ENCODE results near the gene COX6B2.
A peak's percentile ranks its signal among the peaks of the same experiment; 100 is the strongest.
"Not testable (repeated sequence)": the region's sequence is repeated elsewhere in the genome, so short reads cannot be mapped to it uniquely, and the experiment has no call there.

COX6B2 gene

DNA sequence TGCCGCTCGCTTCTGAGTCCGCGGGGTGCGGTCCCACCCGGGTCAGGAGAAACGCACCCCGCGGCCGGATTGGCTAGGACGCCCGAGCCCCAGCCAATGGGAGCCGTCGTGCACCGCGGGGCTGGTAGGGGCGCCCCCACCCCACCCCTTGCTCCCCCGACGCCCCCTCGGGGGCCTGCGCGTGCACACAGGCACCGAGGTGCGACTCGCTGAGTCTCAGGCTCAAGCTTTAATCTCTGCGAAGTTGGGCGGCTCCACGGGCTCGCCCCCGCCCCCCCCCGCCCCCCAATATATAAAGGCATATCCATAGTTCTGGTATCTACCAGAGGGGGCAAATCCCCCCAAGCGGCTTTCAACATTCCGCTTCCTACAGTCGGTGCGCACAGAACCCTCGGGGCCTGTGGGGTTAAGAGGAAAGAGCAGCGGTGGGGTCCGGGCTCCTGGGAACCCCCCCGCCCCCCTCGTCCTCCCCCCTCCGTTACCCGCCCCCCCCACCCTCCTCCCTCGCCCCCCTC, at the start of gene COX6B2:
Gene COX6B2, minus strand, starts transcription at position 22 of the 515 bp plus-strand sequence. CDS start 198 bp downstream, outside the sequence.
- H3K4me1 Mint-ChIP-seq = peaks cover 26% of the 10 kb centered on the region
- no peak within 1 kb of the TSS for H3K27ac Mint-ChIP-seq
- peaks cover 83% of the 10 kb centered on the region for H3K27me3 Mint-ChIP-seq
- no peaks in the 10 kb centered on the region for H3K9me3 Mint-ChIP-seq
- ATAC-seq = no peak
- H3K4me3 Mint-ChIP-seq = peak within 1 kb of the TSS; percentile 64
- no peaks in the 10 kb centered on the region for H3K36me3 Mint-ChIP-seq

DNA sequence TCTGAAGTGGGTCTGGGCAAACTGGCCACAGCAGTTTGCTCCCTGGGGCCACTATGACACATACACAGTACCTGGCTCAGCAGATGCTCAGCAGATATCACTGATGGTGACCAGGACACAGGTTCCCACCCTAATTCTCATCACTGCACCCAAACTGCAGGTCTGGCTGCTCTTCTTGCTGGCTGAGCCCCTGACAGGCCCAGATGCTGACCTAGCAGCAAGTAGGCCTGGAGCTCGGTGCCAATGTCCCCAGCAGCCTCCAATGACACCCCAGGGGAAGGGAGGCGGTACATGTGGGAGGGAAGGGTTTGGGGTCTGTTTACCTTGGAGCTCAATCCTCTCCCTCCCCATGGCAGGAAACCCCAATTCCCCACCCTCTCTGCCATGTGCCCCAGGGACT, 48.0 kb upstream of the COX6B2 start:
- H3K4me3 Mint-ChIP-seq = no peak overlapping the region
- no peak for ATAC-seq
- peaks cover 2% of the 10 kb centered on the region for H3K9me3 Mint-ChIP-seq
- H3K36me3 Mint-ChIP-seq = peaks cover 49% of the 10 kb centered on the region
- peaks cover 31% of the 10 kb centered on the region for H3K4me1 Mint-ChIP-seq
- H3K27me3 Mint-ChIP-seq = no peaks in the 10 kb centered on the region
- no peak overlapping the region for H3K27ac Mint-ChIP-seq

DNA sequence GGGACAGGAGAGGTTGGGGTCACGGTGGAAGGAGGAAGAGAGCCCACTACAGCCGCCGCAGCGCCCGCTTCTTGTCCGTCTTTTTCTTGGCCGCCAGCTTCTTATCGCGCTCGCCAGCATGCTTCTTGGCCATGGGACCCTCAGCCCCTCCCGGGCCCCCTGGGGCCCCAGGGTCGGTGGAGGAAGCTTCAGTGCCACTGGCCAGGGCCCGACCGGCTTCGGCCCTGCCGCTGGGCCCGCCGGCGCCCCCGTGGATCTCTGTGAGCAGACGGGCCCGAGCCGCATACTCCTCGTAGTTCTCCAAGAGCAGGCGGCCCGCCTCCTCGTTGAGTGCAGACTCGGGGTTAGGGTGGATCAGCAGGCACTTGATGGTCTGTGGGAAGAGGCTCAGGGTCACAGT, 46.9 kb upstream of the COX6B2 start:
- H3K4me1 Mint-ChIP-seq = peaks cover 26% of the 10 kb centered on the region
- H3K9me3 Mint-ChIP-seq, H3K27me3 Mint-ChIP-seq, H3K27ac Mint-ChIP-seq, ATAC-seq, H3K4me3 Mint-ChIP-seq: not testable (repeated sequence)
- peaks cover 44% of the 10 kb centered on the region for H3K36me3 Mint-ChIP-seq

DNA sequence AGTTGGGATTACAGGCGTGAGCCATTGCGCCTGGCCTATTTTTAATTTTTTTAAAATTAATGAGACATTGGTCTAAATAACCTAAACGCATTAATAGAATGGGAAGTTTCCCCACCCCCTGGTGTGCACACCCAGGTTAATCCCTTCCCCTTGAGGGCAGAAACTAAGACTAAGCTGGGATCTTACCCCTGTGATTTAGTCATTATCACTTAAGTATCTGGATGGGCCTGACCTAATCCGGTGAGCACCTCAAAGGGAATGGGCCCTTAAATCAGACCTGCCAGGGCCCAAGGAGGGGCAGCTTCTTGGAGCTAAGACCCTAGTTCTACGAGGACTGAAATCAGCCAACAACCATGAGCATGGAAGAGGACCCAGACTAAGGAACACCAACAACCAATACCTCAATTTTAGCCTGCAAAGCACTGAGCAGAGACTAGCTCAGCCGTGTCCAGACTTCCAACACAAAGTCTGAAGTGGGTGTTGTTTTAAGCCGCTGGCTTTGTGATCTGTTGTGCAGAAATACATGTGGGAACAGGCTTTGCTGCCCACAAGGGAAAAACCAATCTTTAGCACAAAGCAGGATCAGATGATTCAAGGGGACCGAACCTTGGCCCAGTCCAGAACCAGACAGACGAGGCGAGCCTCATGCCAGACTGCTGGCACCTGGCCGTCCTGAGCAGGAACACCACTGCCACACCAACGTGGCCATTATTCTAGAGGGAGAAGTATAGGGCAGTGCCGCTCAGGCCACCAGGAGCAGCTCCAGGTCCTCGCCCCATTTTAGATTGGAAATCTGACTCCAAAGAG, 46.0 kb upstream of the COX6B2 start:
- no peak for ATAC-seq
- Mint-ChIP-seq H3K36me3 (peaks cover 35% of the 10 kb centered on the region), H3K4me3 (no peak overlapping the region), H3K9me3 (peaks cover 2% of the 10 kb centered on the region), H3K27me3 (no peaks in the 10 kb centered on the region), H3K4me1 (peaks cover 17% of the 10 kb centered on the region), H3K27ac (no peak overlapping the region)

GRCh38 chr19:55398200-55398925, 43.8 kb upstream of the COX6B2 start:
- H3K9me3 Mint-ChIP-seq = peaks cover 2% of the 10 kb centered on the region
- no peak for ATAC-seq
- no peaks in the 10 kb centered on the region for H3K27me3 Mint-ChIP-seq
- H3K4me3 Mint-ChIP-seq = no peak overlapping the region
- H3K4me1 Mint-ChIP-seq = peaks cover 14% of the 10 kb centered on the region
- peaks cover 25% of the 10 kb centered on the region for H3K36me3 Mint-ChIP-seq
- no peak overlapping the region for H3K27ac Mint-ChIP-seq

DNA sequence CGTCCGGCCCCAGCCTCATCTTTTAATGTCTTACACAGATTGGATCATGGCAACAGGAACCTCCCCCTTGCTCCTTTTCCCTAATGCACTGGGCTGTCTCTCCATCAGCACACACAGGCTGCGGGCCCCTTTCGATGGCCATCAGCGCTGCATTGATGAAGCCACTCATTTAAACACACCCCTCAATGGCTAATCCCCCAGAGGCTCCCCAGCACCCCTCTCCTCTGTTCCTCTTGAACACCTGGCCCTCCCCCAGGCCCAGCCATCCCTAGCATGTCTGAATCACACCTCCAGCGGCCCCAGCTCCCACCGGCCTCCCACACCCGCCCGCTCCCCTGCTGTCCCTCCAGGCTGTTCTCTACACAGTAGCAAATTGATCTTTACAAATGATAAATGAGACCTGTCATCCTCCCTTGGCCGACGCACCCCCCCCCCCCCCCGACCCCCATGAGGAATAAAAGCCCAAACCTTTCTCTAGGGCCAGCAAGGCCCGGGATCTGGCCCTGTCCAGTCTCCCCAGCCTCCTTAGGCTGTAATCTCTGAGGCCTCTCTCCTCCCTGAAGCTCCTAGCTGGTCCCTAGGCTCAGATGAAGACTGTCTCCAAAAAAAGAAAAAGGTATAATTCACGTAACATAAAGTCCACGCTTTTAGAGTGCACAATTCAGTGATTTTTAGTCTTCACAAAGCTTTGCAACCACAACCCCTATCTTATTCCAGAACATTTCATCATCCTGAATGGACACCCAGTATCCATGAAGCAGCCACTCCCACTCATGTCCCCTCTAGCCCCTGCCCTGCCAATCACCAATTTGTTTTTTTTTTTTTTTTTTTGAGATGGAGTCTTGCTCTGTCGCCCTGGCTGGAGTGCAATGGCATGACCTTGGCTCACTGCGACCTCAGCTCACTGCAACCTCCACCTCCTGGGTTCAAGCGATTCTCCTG, 38.6 kb upstream of the COX6B2 start:
- no peak overlapping the region for H3K27ac Mint-ChIP-seq

GRCh38 chr19:55391702-55392615, 37.4 kb upstream of the COX6B2 start:
- Mint-ChIP-seq H3K27me3 (no peaks in the 10 kb centered on the region), H3K4me1 (peaks cover 45% of the 10 kb centered on the region), H3K27ac (no peak overlapping the region), H3K36me3 (peaks cover 39% of the 10 kb centered on the region), H3K9me3 (no peaks in the 10 kb centered on the region), H3K4me3 (no peak overlapping the region)
- no peak for ATAC-seq

More for the DNA sequence above, 38.6 kb upstream of the COX6B2 start:
- Mint-ChIP-seq H3K4me3 (no peak overlapping the region), H3K9me3 (no peaks in the 10 kb centered on the region), H3K4me1 (peaks cover 37% of the 10 kb centered on the region), H3K36me3 (peaks cover 30% of the 10 kb centered on the region), H3K27me3 (no peaks in the 10 kb centered on the region)
- ATAC-seq = no peak

DNA sequence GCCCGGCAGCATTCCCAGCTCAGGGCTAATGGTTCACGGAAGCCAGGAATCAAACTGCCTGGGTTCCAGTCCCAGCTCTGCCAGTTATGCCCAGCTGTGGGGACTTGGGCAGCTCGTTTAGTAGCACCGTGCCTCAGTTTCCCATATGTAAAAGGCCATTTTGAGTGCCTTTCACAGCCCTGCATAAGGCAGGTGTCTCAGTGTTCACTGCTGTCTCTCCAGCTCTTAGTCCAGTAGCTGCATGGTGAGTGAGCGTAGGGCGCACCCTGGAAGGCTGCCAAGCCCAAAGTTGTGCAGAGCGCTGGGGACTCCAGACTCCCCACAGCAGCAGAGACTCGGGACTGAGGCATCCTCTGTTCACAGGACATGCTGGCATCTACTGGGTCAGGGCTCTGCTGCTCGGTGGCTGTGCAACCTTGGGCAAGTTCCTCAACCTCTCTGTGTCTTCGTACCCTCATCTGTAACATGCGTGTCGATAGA, 36.7 kb upstream of the COX6B2 start:
- Mint-ChIP-seq H3K36me3 (peaks cover 46% of the 10 kb centered on the region), H3K4me3 (no peak overlapping the region), H3K4me1 (peaks cover 52% of the 10 kb centered on the region), H3K27me3 (no peaks in the 10 kb centered on the region), H3K9me3 (no peaks in the 10 kb centered on the region), H3K27ac (no peak overlapping the region)
- no peak for ATAC-seq

DNA sequence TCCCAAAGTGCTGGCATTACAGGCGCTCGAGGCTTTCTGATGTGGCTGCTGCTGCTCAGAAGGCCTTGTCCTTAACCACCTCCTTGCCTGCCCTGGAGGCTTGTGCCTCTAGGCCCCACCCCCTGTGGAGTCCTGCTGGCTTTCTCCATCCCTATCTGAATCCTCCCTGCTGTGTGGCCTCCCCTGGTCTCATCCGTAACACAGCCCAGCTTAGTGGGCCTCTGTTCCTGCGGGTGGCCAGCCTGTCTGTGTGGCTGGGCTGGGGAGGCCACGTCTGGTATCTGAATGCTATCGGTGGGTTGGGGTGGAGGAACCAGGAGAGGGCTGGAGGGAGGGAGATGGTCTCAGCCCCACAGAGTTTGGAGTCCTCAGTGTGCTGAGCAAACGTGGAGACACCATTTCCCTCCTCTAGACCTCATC, 36.0 kb upstream of the COX6B2 start:
- Mint-ChIP-seq H3K4me1 (peaks cover 53% of the 10 kb centered on the region), H3K9me3 (no peaks in the 10 kb centered on the region), H3K36me3 (peaks cover 53% of the 10 kb centered on the region), H3K27me3 (no peaks in the 10 kb centered on the region), H3K4me3 (peak overlapping the region; percentile 10), H3K27ac (peak overlapping the region; percentile 52)
- no peak for ATAC-seq

GRCh38 chr19:55389386-55390317, 35.1 kb upstream of the COX6B2 start:
- H3K27me3 Mint-ChIP-seq = no peaks in the 10 kb centered on the region
- H3K27ac Mint-ChIP-seq = peak overlapping the region; percentile 52
- H3K9me3 Mint-ChIP-seq = no peaks in the 10 kb centered on the region
- H3K4me1 Mint-ChIP-seq = peaks cover 61% of the 10 kb centered on the region
- H3K4me3 Mint-ChIP-seq = peak overlapping the region; percentile 27
- no peak for ATAC-seq
- H3K36me3 Mint-ChIP-seq = peaks cover 53% of the 10 kb centered on the region

- peaks cover 71% of the 10 kb centered on the region for H3K4me1 Mint-ChIP-seq
- peak overlapping the region; percentile 100 for H3K4me3 Mint-ChIP-seq
- peak overlapping the region; percentile 99 for H3K27ac Mint-ChIP-seq
- no peaks in the 10 kb centered on the region for H3K9me3 Mint-ChIP-seq
- no peak for ATAC-seq
- H3K27me3 Mint-ChIP-seq = no peaks in the 10 kb centered on the region
- peaks cover 53% of the 10 kb centered on the region for H3K36me3 Mint-ChIP-seq
These were observed 33.4 kb upstream of the COX6B2 start for GRCh38 chr19:55387736-55388497.

- peak overlapping the region; percentile 100 for H3K4me3 Mint-ChIP-seq
- peaks cover 53% of the 10 kb centered on the region for H3K36me3 Mint-ChIP-seq
- no peaks in the 10 kb centered on the region for H3K9me3 Mint-ChIP-seq
- H3K4me1 Mint-ChIP-seq = peaks cover 79% of the 10 kb centered on the region
- peak overlapping the region; percentile 99 for H3K27ac Mint-ChIP-seq
- ATAC-seq = no peak
- no peaks in the 10 kb centered on the region for H3K27me3 Mint-ChIP-seq
These were observed 32.0 kb upstream of the COX6B2 start for GRCh38 chr19:55386493-55386971.

Measured in stimulated activated memory B cell treated with anti-CD40 and anti-IgM and Interleukin-4, amounts not matched to agents 10 μg/mL and 1 μg/mL and 100 μg/mL, for 72 hours (primary cell).